ENCODE measurements around the gene PGAM1.
A peak's percentile ranks its signal among the peaks of the same experiment; 100 is the strongest.
"Not testable (repeated sequence)": the region's sequence is repeated elsewhere in the genome, so short reads cannot be mapped to it uniquely, and the experiment has no call there.

Gene PGAM1

DNA sequence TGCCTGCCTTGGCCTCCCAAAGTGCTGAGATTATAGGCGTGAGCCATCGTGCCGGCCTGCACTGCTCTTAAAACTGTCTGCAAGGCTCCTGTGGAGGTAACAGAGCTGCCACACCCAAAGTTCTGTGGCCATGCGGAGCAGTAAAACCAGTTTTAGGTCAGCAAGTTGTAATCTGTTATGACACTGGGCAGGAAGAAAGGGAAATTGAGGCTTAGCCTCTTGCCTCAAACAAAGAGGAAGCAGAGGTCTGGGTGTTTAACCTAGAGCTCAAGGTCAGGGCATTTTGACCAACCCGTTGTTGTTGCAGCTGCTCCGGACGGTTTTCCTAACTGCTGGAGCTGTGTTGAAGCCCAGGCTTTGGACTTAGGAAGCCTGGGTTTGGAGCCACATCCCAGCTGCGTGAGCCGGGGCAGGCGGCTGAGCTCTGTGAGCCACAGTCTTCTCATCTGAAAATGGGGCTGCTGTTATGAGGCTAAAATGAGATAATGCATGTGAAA is 17.4 kb upstream of the PGAM1 start:
- no peak for DNase-seq

DNA sequence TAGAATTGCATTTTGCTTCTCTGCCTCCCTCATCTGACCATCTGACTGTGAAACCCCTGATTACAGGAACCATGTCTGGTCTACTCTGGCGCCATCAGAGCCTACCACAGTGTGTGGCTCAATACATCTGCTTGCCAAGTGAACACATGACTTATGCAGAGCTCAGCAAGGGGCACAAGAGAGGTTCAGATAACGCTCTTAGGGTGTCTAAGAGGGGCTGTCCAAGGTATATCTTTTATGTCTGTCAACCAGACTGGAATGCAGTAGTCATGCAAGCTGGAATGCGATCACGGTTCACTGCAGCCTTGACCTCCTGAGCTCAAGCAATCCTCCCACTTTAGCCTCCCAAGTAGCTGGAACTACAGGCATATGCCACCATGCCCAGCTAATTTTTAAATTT is 14.6 kb upstream of the PGAM1 start:
- no peak for DNase-seq

DNA sequence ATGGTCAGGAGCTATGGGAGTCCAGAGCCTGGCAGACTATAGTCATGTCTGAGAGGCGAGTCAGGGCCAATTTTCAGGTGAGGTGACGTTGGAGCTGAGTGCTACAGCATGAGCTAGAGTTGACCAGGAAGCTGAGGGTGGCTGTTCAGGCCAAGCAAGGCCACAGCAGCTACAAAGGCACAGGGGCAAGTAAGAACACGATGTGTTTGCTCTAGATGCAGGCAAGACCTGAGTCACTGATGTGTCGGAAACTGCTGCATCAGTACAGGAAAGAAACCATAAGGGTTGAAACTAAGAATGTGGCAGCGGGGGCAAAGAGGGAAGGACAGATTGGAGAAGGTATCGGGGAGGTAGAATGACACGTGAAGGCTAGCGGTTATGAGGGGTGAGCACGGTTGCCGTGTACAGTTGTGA is 13.1 kb upstream of the PGAM1 start:
- peak in 2 of 5 experiments; percentile 53 to 84 for DNase-seq

DNA sequence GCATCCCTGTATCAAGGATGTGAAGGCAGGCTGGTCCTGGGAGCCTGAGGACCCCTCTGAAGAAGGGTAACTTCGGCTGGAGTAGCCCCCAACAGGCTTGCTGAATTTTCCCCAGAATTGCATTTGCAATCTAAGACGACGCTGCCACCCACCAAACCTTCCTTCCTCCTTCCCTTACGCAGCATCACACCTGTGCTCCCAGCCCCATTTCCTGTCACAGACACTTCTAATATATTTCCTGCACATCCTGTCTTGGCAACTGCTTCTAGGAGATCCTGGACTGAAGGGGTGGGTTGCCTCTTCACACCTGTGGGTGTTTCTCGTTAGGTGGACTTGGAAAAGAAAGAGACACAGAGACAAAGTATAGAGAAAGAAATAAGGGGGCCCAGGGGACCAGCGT is 9.4 kb upstream of the PGAM1 start:
- DNase-seq: no peak

DNA sequence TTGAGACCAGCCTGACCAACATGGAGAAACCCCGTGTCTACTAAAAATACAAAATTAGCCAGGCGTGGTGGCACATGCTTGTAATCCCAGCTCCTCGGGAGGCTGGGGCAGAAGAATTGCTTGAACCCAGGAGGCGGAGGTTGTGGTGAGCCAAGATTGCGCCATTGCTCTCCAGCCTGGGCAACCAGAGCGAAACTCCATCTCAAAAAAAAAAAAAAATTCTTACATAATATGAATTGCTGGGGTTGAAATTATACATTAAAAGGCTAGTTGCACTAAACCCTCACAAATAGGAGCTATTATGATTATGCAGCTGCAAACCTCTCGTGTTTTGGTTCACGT is 2.3 kb upstream of the PGAM1 start:
- DNase-seq: not testable (repeated sequence)

DNA sequence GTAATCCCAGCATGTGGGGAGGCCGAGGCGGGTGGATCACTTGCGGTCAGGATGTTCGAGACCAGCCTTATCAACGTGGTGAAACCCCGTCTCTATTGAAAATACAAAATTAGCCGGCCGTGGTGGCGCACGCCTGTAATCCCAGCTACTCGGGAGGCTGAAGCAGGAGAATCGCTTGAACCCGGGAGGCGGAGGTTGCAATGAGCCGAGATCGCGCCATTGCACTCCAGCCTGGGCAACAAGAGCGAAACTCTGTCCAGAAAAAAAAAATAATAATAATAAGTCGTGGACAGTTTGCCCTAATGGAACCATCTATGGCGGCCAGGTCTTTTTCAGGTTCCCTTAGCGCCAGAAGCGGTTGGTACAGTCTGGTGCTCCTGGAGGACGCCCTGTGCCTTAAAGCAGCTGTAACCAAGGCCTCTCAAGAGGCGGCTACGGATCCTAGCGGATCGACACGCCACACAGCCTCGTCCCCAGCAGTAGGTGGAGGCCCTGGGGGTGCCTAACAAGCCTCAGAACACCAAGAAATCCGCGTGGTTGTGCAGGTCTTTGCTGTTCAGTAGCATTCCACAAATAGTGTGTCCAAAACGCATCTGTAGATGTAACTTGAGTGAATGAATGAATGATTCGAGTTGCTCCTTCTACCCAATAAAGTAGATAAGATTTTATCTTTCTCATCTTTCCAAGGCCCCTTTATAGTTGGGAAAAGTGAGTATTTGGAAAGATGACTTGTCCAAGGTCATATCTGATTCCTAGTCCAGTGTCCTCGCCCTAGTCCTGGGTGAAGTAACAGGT is 982 bp downstream of the PGAM1 start:
- peak in 1 of 5 experiments; percentile 36 for DNase-seq

DNA sequence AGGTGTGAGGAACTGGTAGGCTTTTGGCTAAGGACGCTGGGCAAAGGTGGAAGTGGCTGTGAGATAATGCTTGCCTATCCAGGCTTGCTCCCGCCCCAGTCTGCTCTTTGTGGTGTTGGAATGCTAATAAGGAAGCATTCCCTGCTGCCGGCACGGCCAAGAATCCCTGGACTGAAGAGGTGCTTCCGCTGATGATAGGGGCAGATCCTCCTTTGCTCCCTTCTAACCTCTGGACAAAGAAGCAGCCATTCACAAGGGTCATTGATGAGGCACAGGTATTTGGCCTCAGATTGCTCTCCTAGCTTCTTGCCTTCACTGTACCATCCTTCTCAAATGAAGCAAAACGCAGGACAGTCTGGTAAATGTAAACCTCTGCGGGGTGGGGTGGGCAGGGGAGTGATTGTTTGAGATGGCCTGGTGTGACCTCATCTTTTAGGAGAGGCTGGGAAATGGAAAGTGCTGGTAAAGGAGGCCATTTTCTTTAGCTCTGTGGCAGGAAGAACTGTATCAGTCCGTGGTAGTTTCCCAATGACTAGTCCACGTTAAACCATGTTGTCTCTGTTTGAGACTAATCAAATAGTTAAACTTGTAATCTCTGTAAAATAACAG is 1.7 kb downstream of the PGAM1 start:
- peak in 1 of 5 experiments; percentile 65 for DNase-seq

DNA sequence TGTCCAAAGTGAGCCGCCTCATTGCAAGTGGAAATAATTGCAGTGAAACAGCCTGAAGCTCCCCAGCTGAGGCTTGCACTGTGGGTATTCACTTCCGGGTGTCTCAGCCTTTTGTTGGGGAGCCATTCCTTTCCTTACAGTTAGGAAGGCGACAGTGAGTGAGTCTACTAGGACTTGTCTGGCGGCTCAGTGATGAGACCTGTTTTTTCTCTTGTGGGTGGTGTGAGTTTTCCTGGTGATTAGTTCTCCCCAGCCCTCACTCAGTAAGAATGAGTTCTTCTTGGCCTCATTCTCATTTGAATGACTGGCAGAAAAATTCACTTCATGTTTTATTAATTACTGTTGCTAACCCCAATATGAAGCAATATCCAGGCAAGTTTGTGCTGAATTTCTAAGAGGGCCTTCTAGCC is 2.6 kb downstream of the PGAM1 start:
- peak in 1 of 5 experiments; percentile 49 for DNase-seq

DNA sequence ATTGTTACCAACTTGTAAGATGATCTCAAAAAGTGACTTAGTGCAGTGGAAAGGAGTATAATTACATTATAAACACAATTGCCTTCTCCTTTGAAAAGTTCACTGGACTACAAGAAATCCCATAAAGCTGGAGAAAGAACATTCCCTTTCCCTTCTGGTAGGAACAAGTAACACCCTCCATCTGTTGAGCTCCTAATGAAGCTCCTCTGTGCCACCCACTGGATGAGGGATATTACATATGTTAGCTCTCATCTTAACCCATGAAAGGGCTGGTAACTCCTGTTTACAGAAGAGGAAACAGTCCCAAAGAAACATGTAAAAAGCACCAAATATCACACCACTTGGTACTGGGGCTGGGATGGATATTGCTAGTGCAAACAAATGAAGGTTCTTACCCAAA is 8.1 kb downstream of the PGAM1 start:
- no peak for DNase-seq

DNA sequence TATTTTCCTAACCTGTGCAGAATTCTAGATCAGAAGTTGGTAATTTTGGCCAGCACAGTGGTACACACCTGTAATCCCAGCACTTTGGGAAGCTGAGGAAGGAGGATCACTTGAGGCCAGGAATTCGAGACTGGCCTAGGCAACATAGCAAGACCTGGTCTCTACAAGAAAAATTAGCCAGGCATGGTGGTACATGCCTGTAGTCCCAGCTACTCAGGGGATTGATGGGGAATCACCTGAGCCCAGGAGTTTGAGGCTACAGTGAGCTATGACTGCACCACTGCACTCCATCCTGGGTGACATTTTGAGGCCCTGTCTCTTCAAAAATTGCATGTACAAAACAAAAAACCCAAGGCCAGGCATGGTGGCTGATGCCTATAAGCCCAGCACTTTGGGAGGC is 8.6 kb downstream of the PGAM1 start:
- DNase-seq: no peak

DNA sequence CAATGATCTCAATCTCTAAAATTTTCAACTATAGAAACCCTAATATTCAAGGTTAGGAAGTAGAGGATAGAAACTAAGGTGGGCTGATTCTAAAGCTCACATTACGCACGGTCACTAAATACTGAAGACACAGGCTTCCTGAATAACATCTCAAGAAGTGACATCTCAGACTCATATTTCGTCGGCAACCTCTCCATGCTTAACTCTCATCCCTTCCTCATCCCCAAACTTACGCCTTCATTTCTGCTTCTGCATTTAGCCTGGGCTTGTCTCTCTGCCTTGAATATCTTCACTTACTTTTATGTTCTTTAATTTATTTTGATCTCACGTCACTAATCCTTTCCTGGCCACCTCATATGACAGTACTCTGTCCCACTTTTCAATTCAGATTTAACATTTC is 9.2 kb downstream of the PGAM1 start:
- no peak for DNase-seq

DNA sequence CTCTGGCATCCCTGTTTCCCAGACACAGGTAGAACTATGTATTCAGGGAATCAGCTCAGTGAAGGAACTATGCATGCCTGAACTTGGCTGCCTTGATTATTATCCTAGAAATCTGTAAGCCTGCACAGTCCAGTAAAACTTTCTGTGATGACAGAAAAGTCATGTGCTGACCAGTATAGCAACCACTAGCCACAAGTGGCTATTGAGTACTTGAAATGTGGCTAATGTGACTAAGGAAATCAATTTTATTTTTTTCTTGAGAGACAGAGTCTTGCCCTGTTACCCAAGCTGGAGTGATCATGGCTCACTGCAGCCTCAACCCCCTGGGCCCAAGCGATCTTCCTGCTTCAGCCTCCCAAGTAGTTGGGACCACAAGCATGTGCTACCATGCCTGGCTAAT is 16.3 kb downstream of the PGAM1 start:
- no peak for DNase-seq

DNA sequence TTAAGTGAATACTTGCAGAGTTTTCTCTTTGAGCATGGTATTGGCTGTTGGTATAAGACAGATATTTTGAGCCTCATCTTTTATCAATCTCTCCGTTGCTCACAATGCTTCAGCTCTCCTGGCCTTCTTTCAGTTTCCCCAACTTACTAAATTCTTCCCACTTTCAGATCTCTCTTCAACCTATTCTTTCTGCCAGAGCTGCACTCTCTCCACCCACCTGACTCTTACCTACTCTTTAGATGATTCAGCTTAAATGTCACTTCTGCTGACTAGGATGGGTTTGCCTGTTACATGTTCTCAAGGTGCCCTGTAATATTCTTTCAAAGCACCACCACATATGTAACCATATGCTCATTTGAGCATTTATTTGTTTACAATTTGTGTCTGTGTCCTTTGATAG is 18.2 kb downstream of the PGAM1 start:
- DNase-seq: no peak

DNA sequence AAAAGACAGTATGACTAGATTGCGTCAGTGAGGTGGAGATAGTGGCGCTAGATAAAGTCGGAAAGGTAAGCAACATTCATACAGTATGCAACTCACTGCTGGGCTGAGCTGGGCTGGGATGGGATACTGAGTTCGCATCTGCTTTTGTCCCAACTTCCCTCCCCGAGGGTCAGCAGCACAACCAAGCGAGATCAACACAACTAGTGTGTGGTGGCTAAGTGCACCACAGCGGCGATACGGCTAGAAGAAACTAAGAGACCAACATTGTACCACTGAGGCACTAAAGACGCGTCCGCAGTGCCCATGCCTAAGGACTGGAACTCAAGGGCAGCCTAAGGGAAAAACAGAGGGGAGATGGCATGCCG is 19.3 kb downstream of the PGAM1 start:
- peak in 1 of 5 experiments; percentile 38 for DNase-seq

DNA sequence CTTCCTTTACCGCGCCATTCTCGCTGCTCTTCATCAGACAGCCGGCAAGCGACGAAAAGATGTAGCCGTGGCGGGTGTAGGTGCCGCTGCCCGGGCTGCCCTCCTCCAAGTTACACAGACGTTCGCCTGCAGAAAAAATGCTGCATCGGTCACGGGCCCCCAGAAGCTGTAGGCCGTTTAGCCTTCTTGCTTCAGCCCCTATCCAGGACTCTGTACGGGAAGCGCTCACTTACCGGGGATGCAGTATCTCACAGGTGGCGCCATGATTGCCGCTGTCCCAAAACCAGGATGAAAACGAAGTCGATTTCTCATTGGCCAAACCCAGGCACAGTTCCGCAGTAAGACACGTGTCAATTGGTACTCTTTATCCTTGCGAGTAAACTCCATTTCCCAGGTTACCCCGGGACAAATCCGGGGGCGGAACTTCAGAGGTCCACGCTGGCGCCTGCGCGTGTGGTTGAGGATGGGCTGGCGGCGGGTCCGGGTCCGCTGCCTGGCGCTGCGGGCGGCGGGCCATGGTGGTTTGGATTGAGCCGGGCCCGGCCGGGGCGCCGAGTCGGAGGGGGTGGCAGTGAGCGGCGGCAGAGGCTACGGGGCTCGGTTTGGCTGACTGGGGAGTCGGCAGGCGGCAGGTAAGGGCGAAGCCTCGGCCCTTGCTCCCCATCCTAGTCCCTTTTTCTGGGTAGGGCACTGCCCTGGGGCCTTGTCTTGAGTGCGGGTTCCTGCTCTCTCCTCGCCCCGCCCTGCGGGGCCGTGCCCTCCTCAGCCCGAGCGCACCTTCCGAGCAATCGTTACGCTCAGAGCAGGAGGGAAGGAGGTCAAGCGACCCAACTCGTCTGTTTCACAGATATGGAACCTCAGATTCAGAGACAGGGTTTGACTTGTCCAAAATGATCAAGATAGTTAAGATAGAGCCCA is 20.0 kb downstream of the PGAM1 start, which contains the start of the genes EXOSC1 and ZDHHC16:
Gene EXOSC1 (minus strand): TSS at position 285 of the 918 bp plus-strand sequence. CDS start 21 bp downstream, at position 264.
Gene ZDHHC16 (plus strand): TSS at position 454 of the 918 bp plus-strand sequence. CDS start 5,501 bp downstream, outside the sequence.
- DNase-seq: peak; percentile 69 to 95 (median 86)

DNA sequence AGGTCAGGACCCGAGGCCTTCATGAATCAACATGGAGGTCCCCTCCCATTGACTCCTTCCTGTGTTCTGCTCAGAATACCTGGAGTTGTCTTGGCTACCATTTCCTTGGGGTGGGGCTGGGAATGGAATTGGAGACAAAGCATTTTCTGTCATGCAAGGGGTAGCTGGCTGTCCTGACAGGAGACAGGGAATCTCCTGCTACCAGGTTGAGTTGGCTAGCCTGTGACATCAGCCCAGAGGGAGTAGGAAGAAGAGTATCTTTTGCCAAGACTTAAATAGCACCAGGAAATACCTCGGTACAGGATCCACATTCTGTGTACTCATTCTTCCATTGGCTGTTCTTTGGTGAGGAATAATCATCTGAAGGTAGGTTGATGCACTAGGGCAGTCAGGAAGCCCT is 24.8 kb downstream of the PGAM1 start:
- DNase-seq: no peak

DNA sequence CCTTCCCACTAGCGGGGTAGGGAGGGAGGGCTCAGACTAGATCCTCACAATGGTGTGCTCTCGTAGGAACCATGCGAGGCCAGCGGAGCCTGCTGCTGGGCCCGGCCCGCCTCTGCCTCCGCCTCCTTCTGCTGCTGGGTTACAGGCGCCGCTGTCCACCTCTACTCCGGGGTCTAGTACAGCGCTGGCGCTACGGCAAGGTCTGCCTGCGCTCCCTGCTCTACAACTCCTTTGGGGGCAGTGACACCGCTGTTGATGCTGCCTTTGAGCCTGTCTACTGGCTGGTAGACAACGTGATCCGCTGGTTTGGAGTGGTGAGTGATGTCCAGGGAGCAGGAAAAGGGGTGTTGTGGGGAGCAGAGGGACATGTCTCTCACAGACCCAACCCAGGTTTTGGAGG is 25.6 kb downstream of the PGAM1 start:
- DNase-seq: no peak

DNA sequence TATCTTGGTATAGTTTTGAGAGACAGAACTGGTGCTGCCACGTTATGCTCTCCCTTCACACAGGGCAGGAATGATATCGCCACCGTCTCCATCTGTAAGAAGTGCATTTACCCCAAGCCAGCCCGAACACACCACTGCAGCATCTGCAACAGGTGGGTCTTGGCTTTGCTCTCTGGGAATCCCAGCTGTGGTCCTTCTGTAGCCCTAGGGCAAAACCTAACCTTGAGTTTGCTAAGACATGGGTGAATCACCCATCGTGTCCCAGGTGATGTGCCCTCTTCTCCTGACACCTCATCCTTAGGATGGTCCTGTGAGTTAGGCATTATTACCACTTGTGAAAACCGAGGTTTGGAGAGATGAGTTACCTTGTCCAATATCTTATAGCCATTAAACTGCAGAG is 26.4 kb downstream of the PGAM1 start:
- DNase-seq: no peak

DNA sequence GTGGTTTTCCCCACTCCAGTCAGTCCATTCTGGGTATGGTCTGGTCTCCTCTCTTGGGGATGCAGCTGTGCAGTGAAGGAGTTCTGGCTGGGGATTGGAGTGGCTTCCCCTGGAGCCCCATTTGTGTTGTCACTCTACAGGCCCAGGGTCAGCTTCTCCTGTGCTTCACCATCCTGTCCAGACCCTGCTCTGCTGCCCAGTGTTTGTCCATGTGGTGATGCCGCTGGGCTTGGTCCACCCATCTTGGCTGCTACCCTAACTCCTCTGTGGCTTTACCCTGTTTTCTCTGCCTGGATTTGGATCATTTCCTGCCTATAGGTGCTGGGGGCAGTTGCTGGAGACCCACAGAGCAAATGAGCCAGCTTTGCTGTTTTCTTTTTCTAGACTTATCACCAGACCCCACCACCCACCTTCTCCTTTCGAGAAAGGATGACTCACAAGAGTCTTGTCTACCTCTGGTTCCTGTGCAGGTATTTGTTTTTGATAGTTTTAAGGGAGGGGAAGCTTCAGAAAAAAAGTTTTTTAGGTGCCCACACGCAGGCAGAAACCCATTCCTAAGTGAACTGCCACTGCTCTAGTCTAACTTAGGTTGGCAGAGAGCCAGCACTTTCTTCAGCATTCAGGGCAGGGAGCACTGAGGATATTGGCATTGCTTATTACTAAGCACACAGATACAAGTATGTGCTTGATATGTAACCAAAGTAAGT is 28.5 kb downstream of the PGAM1 start:
- DNase-seq: no peak

DNA sequence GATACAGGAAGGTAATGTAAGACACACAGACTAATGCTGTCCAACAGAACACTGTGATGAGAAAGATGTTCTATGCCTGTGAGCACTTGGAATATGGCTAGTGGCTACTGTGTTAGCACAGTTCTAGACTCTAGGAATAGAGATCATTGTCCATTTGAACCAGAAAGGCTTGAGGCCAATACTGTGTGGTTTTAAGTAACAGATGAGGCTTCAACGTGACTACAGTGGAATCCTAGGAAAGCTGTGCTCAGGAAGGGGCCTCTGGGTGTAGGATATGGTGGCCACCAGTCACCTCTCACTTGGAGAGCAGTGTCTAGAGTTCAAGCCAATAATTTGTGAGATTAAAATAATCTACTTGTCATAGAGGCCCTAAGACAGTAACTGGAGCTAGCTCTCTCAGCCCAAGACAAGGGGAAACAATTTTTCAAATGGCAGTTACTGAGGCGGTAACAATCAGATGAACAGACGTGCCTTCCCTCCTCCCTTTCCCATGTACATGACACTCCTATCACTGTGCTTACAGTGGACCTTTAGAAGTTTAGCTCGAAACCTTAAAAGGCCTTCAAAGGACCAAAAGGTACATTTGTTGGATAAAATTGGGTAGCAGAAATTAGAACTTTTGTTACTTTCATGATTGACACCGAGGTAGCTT is 30.2 kb downstream of the PGAM1 start:
- no peak for DNase-seq

DNA sequence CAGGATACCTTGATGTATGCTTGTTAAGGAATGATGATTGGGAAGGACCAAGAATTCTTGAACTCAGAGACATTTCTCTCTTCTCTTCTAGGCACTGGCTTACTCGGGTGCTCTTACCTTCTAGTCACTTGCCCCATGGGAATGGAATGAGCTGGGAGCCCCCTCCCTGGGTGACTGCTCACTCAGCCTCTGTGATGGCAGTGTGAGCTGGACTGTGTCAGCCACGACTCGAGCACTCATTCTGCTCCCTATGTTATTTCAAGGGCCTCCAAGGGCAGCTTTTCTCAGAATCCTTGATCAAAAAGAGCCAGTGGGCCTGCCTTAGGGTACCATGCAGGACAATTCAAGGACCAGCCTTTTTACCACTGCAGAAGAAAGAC is 30.7 kb downstream of the PGAM1 start:
- DNase-seq: no peak

DNA sequence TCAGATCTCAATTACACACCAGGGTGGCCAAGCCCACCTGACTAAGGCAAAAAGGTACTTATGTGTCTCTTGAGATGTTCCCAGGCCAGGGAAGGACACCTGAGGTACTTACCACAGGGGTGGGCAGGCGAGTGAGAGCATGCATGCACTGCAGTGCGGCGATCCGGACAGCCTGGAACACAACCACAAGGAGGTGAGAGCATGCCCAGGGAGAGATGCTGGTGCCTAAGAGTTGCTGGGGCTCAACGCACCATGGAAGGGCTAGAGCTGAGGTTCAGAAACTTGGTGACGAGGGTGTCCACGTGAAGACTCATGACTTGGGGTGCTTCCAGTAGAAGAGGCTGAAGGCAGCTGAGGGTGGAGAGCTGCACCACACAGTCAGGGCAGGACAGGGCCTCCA is 33.1 kb downstream of the PGAM1 start:
- DNase-seq: no peak
